ENCODE data around the gene ITGB1.

ITGB1 gene

DNA sequence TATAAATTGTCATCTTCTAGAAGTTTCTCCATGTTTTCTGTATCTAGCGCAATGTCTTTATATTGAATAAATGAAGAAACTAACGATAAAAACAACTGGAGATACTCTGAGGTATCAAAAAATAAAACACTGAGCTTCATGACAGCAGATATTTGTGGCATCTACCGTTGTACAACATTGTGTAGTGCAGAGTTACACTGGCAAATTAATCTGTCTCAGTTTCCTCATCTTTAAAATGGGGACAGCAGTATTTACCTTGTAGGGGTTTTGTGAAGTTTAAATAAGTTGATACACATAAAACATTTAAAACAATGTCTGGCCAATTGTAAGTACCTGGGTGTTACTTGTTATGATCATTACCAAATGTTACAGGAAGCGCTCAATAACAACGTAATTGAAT, 10.4 kb downstream of the ITGB1 start:
- TF ChIP-seq CTCF (conservative IDR thresholded peaks at IDR 0.05; ENCODE audit: low read depth): no peak

DNA sequence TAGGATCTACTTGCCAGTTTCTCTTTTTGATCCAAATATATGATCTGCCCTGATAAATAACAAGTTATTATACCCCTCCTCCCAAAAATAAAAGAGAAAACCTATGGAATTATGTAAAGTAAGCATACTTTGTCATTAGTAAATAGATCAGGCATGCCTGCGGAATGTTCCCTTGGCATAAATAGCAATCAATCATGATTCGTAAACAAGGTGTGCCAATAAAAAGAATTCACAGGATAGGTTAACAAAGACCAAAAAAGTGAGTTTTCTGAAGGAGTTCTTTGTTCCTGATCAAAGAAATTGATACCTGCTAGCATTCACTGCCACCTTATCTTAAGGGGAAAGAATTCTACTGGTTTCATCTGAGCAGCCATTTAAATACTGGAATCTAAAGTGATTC, 11.9 kb downstream of the ITGB1 start:
- ChIA-PET POLR2A (ENCODE audit: low non-redundant PET) (no interaction called here), CTCF (no interaction called here)
- DNase-seq (ENCODE audit: low spot score): no peak
- no peak overlapping the region for H3K27ac ChIP-seq
- no peak for TF ChIP-seq CTCF (conservative IDR thresholded peaks at IDR 0.05; ENCODE audit: low read depth)

More for the DNA sequence above, 10.4 kb downstream of the ITGB1 start:
- POLR2A ChIA-PET (ENCODE audit: low non-redundant PET): no interaction called here
- DNase-seq (ENCODE audit: low spot score): no peak
- H3K27ac ChIP-seq: no peak overlapping the region
- CTCF ChIA-PET: no interaction called here

DNA sequence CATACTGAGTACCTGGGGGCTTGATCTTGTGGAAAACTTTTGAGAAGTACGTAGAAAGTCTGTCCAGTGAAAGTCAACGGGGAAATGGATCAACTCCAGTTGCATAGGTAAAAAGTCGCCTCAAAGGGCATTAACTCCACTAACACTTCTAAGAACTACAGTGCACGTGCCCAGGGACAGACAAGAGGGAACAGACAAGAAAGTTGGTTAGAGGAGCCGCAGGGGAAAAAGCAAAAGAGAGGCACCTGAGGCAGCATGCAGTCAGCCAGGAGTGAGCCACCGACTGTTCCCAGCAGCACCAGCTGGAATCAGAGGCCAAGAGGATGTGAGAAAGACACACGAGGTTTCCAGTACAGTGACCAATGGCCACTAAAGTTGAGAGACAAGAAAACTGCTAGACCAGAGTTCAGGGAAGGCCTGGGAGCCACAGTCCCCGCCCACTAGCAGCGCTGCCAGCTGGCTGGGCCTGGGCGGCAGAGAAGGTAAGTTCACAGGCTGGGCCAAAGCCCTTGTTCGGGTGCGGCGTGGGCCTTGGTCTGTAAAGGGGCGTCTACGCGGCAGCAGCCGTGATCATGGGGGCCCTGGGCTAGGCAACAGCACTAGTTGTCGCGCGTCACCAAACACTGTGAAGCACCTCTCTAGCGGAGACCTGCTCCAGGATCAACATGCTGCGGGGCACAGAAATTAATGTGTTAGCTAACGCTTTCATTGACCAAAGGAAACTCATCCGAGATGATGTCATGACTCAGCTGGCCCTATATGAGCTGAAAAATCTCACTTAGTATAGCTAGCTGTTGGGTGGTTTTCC, 14.0 kb downstream of the ITGB1 start:
- peak overlapping the region; percentile 59 for H3K27ac ChIP-seq
- DNase-seq (ENCODE audit: low spot score): no peak
- CTCF ChIA-PET: interaction anchor here (0.7 kb wide), 2 partner anchors 10 to 553 kb away, joined by 3 read pairs; no protein-coding TSS in a partner anchor
- POLR2A ChIA-PET (ENCODE audit: low non-redundant PET): no interaction called here
- no peak for TF ChIP-seq CTCF (conservative IDR thresholded peaks at IDR 0.05; ENCODE audit: low read depth)

GRCh38 chr10:32943395-32943794, 14.6 kb downstream of the ITGB1 start:
- TF ChIP-seq CTCF (conservative IDR thresholded peaks at IDR 0.05; ENCODE audit: low read depth): no peak
- no peak for DNase-seq (ENCODE audit: low spot score)
- H3K27ac ChIP-seq: no peak overlapping the region
- CTCF ChIA-PET: interaction anchor here (0.7 kb wide), 2 partner anchors 10 to 552 kb away, joined by 3 read pairs; no protein-coding TSS in a partner anchor
- POLR2A ChIA-PET (ENCODE audit: low non-redundant PET): no interaction called here

- no peak for TF ChIP-seq CTCF (conservative IDR thresholded peaks at IDR 0.05; ENCODE audit: low read depth)
- DNase-seq (ENCODE audit: low spot score): no peak
- ChIA-PET CTCF (no interaction called here), POLR2A (ENCODE audit: low non-redundant PET) (no interaction called here)
- no peak overlapping the region for H3K27ac ChIP-seq
Measured at GRCh38 chr10:32942081-32942480, 15.9 kb downstream of the ITGB1 start.

DNA sequence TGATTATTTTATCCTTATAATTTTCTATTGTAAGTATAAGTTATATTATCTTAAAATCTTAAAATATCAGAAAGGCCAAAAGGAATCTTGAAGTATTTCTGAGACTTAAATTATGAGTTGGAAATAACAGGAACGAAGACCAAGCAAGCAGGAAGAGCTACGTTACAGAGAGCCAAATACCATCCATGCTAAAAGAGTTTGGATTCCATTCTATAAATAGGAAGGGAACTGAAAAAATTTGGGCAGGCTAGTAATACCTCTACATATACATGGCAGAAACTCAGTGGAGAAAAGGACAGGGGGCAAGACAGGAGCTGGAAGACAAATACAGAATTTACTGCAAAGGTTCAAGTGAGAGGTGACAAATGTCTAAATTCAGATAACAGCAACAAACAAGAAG, 16.7 kb downstream of the ITGB1 start:
- no peak for TF ChIP-seq CTCF (conservative IDR thresholded peaks at IDR 0.05; ENCODE audit: low read depth)
- CTCF ChIA-PET: no interaction called here
- DNase-seq (ENCODE audit: low spot score): no peak
- POLR2A ChIA-PET (ENCODE audit: low non-redundant PET): no interaction called here
- H3K27ac ChIP-seq: no peak overlapping the region

Data from RWPE1 (cell line).